ENCODE data around the gene PPIG.

DNA sequence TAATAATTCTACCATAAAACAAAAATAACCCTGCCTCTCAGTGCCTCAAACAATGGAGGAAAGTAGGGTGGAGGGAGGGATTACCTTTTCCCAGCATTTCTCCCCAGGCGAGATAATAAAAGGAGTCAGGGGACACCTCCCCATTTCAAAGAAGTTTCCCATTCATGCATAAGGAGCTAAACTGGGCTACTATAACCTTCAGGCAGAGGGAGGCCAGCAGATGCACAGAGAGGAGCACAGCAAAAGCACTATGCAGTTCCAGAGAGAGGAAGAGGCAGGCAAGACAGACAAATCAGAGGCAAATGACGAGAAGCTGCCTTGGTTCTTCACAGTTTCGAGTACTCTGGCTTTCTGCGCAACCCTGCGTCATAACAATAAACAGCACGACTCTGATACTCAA is 92.7 kb downstream of the PPIG start:
- TF ChIP-seq CTCF (IDR thresholded peaks at IDR 0.05) (no peak), EZH2 (IDR thresholded peaks at IDR 0.05) (no peak), EZH2phosphoT487 (IDR thresholded peaks at IDR 0.05) (no peak)
